Right lung (tissue), 10 donors: ENCODE data around the gene RNF138. TPM values are rescaled to one million over a fixed set of nuclear protein-coding genes. Genes with fewer than 3 reads are reported as not detected.
"Not testable (repeated sequence)": the region's sequence is repeated elsewhere in the genome, so short reads cannot be mapped to it uniquely, and the experiment has no call there.

Experiments used
- DNase-seq, 2 donors: peaks; one replicate each; pipeline ENCODE4 v3.0.0-alpha.2; 2013
- long read RNA-seq, 8 donors: transcript quantifications; one replicate each; lab custom pipeline, GENCODE V29; 2026
- polyA plus RNA-seq, 5 donors: library from polyadenylated mRNA; unstranded; fragments of 120-200 nt; gene quantifications; one replicate each; pipeline versions ENCODE4 v1.2.1 to v1.2.3, GENCODE V29; 2013; ENCODE audit warnings: inconsistent platforms in 1 of 5, low replicate concordance in 1 of 5; ENCODE audit not compliant: insufficient read length in 5 of 5, insufficient read depth in 1 of 5

RNF138 gene
- polyA plus RNA-seq, result 10 to 100 TPM; 39.5 to 59.2 (median 54.6) TPM
- long read RNA-seq, donor 1, transcript RNF138-202 (8 exons, 3,570 nt), result major isoform, 6 of 17 reads
- long read RNA-seq, donor 1, partial matches to known transcripts, result 10 of 17 reads
- long read RNA-seq, donor 1, other reads (novel, unspliced or antisense), result 0 of 17 reads
- long read RNA-seq, donor 2, partial matches to known transcripts, result 5 of 10 reads
- long read RNA-seq, donor 2, other reads (novel, unspliced or antisense), result 0 of 10 reads
- long read RNA-seq, donor 3, partial matches to known transcripts, result 0 of 1 reads
- long read RNA-seq, donor 3, other reads (novel, unspliced or antisense), result 0 of 1 reads
- long read RNA-seq, donor 4, partial matches to known transcripts, result 6 of 9 reads
- long read RNA-seq, donor 4, other reads (novel, unspliced or antisense), result 0 of 9 reads
- long read RNA-seq, donor 5, transcript RNF138-202 (8 exons, 3,570 nt), result major isoform, 5 of 12 reads
- long read RNA-seq, donor 5, partial matches to known transcripts, result 6 of 12 reads
- long read RNA-seq, donor 5, other reads (novel, unspliced or antisense), result 0 of 12 reads
- long read RNA-seq, donor 6, partial matches to known transcripts, result 10 of 14 reads
- long read RNA-seq, donor 6, other reads (novel, unspliced or antisense), result 0 of 14 reads
- long read RNA-seq, donor 7, partial matches to known transcripts, result 6 of 11 reads
- long read RNA-seq, donor 7, other reads (novel, unspliced or antisense), result 0 of 11 reads
- long read RNA-seq, donor 8, partial matches to known transcripts, result 7 of 7 reads
- long read RNA-seq, donor 8, other reads (novel, unspliced or antisense), result 0 of 7 reads

GRCh38 chr18:32091724-32092421, at the start of gene RNF138:
Gene RNF138, plus strand, starts transcription at chr18:32091874. Its CDS starts 903 bp downstream, at chr18:32092777.
- peak; percentile 85 to 87 for DNase-seq

- DNase-seq, result no peak
Observed at GRCh38 chr18:32042337-32042736, 49.3 kb upstream of the RNF138 start.

DNA sequence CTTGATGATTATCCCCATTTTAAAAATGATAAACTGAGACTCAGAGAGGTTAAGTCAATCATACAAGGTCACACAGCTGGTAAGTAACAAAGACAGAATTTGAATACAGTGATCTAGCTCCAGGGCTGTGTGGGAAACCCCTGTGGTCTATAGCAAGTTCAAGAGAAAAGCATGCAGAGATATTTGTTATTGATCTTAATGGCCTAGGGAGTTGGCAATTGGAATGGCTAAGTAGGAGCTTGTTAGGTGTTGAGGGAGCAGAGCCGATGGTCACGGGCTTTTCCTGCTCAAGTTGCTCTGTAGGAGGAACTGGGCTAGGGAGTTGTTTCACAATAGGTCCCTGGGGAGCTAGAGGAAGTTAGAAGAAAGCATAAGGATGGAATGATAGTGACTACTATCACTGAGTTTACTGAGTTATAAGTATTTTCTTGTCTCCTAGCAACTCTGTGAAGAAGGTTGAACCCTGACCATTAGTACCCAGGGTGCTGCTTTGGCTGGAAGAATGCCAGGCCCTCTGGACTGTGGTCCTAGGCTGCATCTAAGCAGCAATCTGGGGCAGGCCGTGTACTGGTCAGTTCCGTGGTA, 43.1 kb upstream of the RNF138 start:
- DNase-seq, result no peak

GRCh38 chr18:32049393-32050171, 42.1 kb upstream of the RNF138 start:
- no peak for DNase-seq

- DNase-seq, result no peak
Observed at GRCh38 chr18:32056613-32057358, 34.9 kb upstream of the RNF138 start.

DNA sequence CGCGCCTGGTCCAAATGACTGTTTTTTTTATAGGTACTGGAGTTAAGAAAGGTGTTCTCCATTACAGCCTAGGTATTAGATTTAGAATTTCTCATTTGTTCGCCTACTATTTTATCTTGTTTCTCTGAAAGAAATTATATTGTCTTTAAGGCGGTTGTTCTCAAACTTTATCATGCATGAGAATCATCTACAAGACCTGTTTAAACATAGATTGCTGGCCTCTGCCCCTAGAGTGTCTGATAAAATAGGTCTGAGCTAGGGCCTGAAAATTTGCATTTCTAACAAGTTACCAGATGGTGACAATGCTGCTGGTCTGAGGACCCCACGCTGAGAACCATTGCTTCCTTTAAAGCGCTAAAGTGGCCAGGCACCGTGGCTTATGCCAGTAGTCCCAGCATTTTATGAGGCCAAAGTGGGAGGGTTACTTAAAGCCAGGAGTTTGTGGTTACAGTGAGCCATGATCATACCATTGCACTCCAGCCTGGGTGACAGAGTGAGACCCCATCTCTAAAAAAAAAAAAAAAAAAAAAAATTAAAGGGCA, 34.0 kb upstream of the RNF138 start:
- no peak for DNase-seq

DNA sequence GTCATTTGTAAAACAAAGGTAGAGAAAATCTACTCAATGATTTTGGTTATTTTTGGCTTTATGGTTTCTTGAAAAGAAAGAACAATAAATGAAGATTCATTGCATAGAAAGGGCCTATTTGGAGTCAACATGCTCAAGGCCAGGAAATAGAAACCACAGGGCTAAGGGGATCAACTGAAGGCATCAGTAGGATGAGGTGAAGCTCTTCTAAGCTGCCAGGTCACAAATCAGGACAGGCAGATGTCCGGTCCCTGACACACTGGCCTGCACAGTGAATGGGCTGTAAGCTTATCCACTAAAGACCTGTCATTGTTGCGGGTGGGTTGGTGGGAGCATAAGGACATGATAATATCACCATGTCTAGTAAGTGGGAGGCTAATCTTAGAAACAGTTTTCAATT, 31.6 kb upstream of the RNF138 start:
- no peak for DNase-seq

DNA sequence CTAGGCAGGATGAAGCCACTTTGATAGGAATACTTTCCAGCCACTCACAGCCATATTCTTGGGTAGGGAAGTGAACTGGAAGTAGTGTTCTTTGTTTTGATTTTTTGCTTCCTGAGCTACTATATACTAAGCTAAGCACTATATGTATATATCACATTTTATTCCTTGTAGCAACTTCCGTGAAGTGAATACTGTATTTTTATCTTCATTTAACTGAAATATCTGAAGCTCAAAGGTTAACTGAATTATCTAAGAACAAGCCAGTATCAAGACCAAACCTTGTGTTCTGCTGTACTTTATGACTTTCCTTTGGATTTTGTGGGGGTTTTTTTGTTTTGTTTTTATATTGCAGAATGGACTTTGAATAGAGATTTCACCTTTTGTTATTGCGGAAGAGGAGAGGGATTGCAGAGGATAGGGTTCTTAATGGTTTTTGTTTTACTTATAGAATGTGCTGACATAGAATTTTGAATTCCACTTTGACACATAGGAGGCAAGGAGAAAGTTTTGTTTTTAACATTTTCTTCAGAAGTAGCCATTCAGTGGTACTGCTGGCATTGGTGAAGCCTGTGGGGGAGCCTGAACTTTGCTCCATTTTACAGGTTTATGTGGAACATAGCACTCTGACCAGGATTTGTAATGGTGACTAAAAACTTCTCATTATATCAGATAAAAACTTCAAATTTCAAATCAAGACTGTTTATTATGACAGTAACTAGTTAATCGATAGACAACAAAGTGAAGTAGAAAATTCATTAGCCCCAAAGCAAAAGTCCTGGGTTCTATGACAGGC, 24.1 kb upstream of the RNF138 start:
- no peak for DNase-seq

DNA sequence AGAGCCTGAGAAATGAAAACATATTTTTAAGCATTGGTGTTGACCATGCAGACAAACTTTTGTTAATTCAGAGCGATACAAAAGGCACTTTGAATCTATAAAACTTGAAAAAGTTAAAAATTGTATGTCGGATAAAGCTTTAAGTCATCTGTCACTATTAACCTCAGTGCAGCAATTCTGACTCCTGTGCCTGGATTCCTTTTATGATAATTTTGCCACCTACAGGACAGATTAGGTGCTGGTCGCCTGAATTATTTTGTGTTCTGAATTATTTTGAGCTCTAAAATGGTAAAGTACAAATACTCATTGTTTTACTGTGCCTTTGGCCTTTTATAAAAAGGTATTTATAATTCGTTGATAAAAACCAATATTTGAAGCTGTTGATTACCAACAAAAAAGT, 19.4 kb upstream of the RNF138 start:
- DNase-seq, result no peak

- DNase-seq, result no peak
Observed at GRCh38 chr18:32074206-32074605, 17.5 kb upstream of the RNF138 start.

DNA sequence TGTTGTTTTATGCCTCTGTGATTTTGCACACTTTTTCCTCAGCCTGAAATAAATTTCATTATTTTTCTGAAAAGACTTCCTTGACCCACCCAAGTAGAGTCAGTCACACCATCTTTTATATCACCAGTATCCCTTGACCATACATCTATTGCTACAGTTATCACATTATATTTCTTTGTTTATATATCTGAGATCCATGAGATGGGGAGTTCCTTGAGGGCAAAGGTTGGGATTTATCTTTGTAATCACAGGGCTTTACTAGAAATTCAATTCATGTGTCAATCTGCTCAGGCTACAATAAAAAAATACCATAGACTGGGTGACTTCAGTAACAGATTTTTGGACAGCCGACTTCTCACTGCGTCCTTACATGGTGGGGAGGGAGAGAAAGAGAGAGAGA, 12.8 kb upstream of the RNF138 start:
- no peak for DNase-seq

DNA sequence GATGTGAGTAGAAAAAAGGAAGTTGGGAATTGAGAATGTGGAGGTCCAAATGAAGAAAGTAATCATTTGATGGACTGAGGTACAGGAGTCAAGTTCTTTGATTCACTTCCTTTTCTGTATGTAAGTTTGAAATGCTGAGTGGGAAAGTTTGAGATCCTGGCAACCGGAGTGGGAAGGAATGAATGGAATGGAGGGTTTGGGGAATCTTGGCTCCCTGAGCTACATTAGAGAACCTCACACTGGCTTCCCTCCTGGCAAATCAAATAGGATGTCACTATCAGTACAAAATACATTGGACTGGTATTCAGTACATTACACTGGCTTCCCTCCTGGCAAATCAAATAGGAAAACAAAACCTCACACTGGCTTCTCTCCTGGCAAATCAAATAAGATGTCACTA, 9.8 kb upstream of the RNF138 start:
- DNase-seq, result no peak

- DNase-seq, result no peak
Observed at GRCh38 chr18:32083781-32084180, 7.9 kb upstream of the RNF138 start.

- no peak for DNase-seq
Observed at GRCh38 chr18:32086881-32087280, 4.8 kb upstream of the RNF138 start.

DNA sequence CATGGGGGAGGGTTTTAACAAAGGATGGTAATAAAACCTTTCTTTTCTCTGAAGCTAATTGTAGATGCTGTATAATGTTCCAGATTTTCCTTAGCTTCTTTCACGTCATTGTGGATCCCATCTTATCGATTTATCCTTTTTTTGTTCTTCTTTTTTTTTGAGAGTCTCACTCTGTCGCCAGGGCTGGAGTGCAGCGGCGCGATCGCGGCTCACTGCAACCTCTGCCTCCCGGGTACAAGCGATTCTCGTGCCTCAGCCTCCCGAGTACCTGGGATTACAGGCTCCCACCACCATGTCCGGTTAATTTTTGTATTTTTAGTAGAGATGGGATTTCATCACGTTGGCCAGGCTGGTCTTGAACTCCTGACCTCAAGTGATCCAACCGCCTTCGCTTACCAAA, 843 bp upstream of the RNF138 start:
- not testable (repeated sequence) for DNase-seq

- no peak for DNase-seq
Observed at GRCh38 chr18:32091325-32091723, 350 bp upstream of the RNF138 start.

GRCh38 chr18:32092422-32093101, 888 bp downstream of the RNF138 start:
- peak; percentile 98 to 99 for DNase-seq

DNA sequence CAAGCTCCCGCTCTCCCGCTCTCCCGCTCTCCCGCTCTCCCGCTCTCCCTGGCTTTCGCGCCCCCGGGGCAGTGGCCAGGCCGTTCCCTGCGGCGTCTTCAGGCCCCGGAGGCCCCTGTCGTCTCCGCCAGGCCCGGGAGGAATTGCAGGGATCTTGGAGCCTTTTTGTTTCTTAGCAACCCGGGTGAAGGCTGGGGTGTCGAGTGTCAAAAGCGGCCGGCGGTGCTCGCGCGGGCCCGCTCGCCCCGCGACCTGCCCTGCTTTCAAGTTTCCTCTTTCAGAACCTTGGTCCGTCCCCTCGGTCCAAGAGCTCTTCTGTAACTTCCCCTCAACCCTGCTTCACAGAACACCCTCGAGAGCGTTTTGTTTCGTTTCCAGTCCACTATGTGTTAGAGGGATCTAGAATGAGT, 1.4 kb downstream of the RNF138 start:
- DNase-seq, result peak; percentile 57 to 67
